Breast epithelium (tissue), 4 donors: ENCODE measurements around the gene PPARA. TPM values are rescaled to one million over a fixed set of nuclear protein-coding genes. Genes with fewer than 3 reads are reported as not detected.

ENCODE experiments used
- DNase-seq, 2 donors: peaks; one replicate each; pipeline ENCODE4 v3.0.0-alpha.2; 2019; ENCODE audit warnings: low spot score in 2 of 2
- H3K27ac ChIP-seq, 2 donors: fragments of 200-600 bp; sonication (generic) in 1 of 2; one replicate each; pipeline ENCODE4 v1.5.1; 2016 to 2019; ENCODE audit warnings: mild to moderate bottlenecking in 1 of 2
- H3K27me3 ChIP-seq, 2 donors: fragments of 200-600 bp; sonication (generic) in 1 of 2; one replicate each; pipeline versions ENCODE4 v1.5.1 to v1.6.0; 2017 to 2019; ENCODE audit warnings: control low read depth in 1 of 2, mild to moderate bottlenecking in 1 of 2
- H3K36me3 ChIP-seq: fragments of 200-600 bp; one replicate; pipeline ENCODE4 v1.5.1; 2019
- H3K4me1 ChIP-seq, 2 donors: fragments of 200-600 bp; sonication (generic); one replicate each; pipeline ENCODE4 v1.5.1; 2016 to 2019; ENCODE audit warnings: control low read depth in 1 of 2
- H3K4me3 ChIP-seq, 3 donors: fragments of 200-600 bp; sonication (generic); 1 replicate in 2 of 3; 2 replicates in 1 of 3; pipeline ENCODE4 v1.5.1; 2016 to 2019; ENCODE audit warnings: mild to moderate bottlenecking in 3 of 3, moderate library complexity in 2 of 3
- H3K9me3 ChIP-seq, 2 donors: fragments of 200-600 bp; sonication (generic) in 1 of 2; one replicate each; pipeline ENCODE4 v1.5.1; 2016 to 2019; ENCODE audit warnings: control low read depth in 1 of 2
- CTCF ChIP-seq, 3 donors: fragments of 450-650 bp; IDR thresholded peaks; one replicate each; pipeline ENCODE4 v1.5.1; 2016 to 2017; ENCODE audit warnings: antibody characterized with exemption in 3 of 3, mild to moderate bottlenecking in 3 of 3, moderate library complexity in 3 of 3
- POLR2A ChIP-seq: fragments of 450-650 bp; IDR thresholded peaks from one replicate; pipeline ENCODE4 v1.6.1; 2016; ENCODE audit warnings: antibody characterized with exemption, mild to moderate bottlenecking, moderate library complexity
- POLR2AphosphoS5 ChIP-seq, 3 donors: sonication (generic); formaldehyde crosslinking; IDR thresholded peaks; one replicate each; pipeline ENCODE4 v1.6.1; 2017; ENCODE audit warnings: antibody characterized with exemption in 3 of 3
- intact Hi-C: fragments of 100-400 bp; cut with DNase I; formaldehyde crosslinking; loops from one replicate; pipeline ENCODE4 v1.15.1; 2023; ENCODE audit warnings: low total_unique reads
- total RNA-seq, 3 donors: library from RNA; depleted of rRNA; stranded (reverse); fragments of >200 nt; gene quantifications; one replicate each; pipeline ENCODE4 v1.1.0, GENCODE V29; 2016

PPARA gene
- total RNA-seq, 3 donors from 2014 or later = 15.2 to 31.0 (median 22.3) TPM

GRCh38 chr22:46150655-46151477, 540 bp downstream of the PPARA start:
- intact Hi-C loops = no loop called here
- Histone ChIP-seq H3K4me1 (no peaks in the 10 kb centered on the region), H3K27ac (peak overlapping the region; percentile 85 to 93), H3K27me3 (no peaks in the 10 kb centered on the region), H3K4me3 (peak overlapping the region; percentile 81 to 95 (median 86)), H3K9me3 (no peaks in the 10 kb centered on the region), H3K36me3 (no peaks in the 10 kb centered on the region)
- peak in 1 of 2 donors; percentile 53 for DNase-seq
- TF ChIP-seq POLR2A = no peak
- peak in 1 of 3 donors; percentile 18 for TF ChIP-seq POLR2AphosphoS5 (IDR thresholded peaks at IDR 0.05)

- intact Hi-C loops = no loop called here
- no peak for TF ChIP-seq CTCF (IDR thresholded peaks at IDR 0.05)
- no peak for TF ChIP-seq POLR2AphosphoS5 (IDR thresholded peaks at IDR 0.05)
- no peak for TF ChIP-seq POLR2A
- no peaks in the 10 kb centered on the region for H3K4me1 ChIP-seq
Measured at GRCh38 chr22:46153930-46154329, 3.6 kb downstream of the PPARA start.

GRCh38 chr22:46156031-46156430, 5.7 kb downstream of the PPARA start:
- intact Hi-C loops = no loop called here
- H3K4me1 ChIP-seq = no peaks in the 10 kb centered on the region

More at GRCh38 chr22:46153930-46154329, 3.6 kb downstream of the PPARA start:
- no peak for DNase-seq
- no peak overlapping the region for H3K27ac ChIP-seq
- no peaks in the 10 kb centered on the region for H3K36me3 ChIP-seq
- H3K27me3 ChIP-seq = no peaks in the 10 kb centered on the region
- H3K4me3 ChIP-seq = no peak overlapping the region
- H3K9me3 ChIP-seq = no peaks in the 10 kb centered on the region

GRCh38 chr22:46158283-46158682, 8.0 kb downstream of the PPARA start:
- TF ChIP-seq CTCF (IDR thresholded peaks at IDR 0.05) (no peak), POLR2A (no peak), POLR2AphosphoS5 (IDR thresholded peaks at IDR 0.05) (no peak)
- no peak overlapping the region for H3K4me3 ChIP-seq
- no peaks in the 10 kb centered on the region for H3K9me3 ChIP-seq
- no peaks in the 10 kb centered on the region for H3K36me3 ChIP-seq
- no peaks in the 10 kb centered on the region for H3K4me1 ChIP-seq
- no peak overlapping the region for H3K27ac ChIP-seq
- no peak for DNase-seq
- H3K27me3 ChIP-seq = no peaks in the 10 kb centered on the region
- intact Hi-C loops = no loop called here

More at GRCh38 chr22:46156031-46156430, 5.7 kb downstream of the PPARA start:
- H3K36me3 ChIP-seq = no peaks in the 10 kb centered on the region
- TF ChIP-seq CTCF (IDR thresholded peaks at IDR 0.05) (no peak), POLR2A (no peak)
- no peaks in the 10 kb centered on the region for H3K27me3 ChIP-seq
- no peak overlapping the region for H3K27ac ChIP-seq
- H3K4me3 ChIP-seq = no peak overlapping the region
- DNase-seq = no peak
- H3K9me3 ChIP-seq = no peaks in the 10 kb centered on the region

GRCh38 chr22:46159212-46159611, 8.9 kb downstream of the PPARA start:
- no peak for DNase-seq
- TF ChIP-seq CTCF (IDR thresholded peaks at IDR 0.05) = no peak
- TF ChIP-seq POLR2AphosphoS5 (IDR thresholded peaks at IDR 0.05) = no peak
- TF ChIP-seq POLR2A = no peak
- Histone ChIP-seq H3K27me3 (no peaks in the 10 kb centered on the region), H3K4me3 (no peak overlapping the region), H3K9me3 (no peaks in the 10 kb centered on the region), H3K36me3 (no peaks in the 10 kb centered on the region), H3K4me1 (no peaks in the 10 kb centered on the region), H3K27ac (no peak overlapping the region)
- intact Hi-C loops = no loop called here
